ENCODE data around the gene GALNT18.

The GALNT18 gene

DNA sequence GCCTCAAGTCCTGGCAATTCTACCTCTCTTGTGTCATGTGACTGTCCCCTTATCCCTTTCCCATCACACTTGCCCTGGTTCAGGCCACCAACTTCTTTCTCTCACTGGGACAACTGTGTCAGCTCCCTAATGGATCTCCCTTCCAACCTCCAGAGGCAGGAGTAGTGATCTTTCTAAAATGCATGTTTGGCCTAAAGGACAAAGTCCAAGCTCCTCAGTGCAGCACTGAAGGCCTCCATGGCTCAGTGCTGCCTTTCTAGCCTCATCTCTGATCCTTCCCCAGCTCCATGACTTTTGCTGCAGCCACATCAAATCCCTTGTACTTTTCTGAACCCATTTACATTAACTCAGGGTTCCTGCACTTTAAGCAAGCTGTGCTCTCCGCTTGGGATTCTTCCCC lies 349.6 kb downstream of the GALNT18 start (continued):
- TF ChIP-seq ZNF274 (IDR thresholded peaks at IDR 0.05; ENCODE audit: low read length) (no peak), ZNF274 (tag by site-specific recombination; IDR thresholded peaks at IDR 0.05; ENCODE audit: borderline replicate concordance) (no peak)
- TF ChIP-seq, protein P1, sequence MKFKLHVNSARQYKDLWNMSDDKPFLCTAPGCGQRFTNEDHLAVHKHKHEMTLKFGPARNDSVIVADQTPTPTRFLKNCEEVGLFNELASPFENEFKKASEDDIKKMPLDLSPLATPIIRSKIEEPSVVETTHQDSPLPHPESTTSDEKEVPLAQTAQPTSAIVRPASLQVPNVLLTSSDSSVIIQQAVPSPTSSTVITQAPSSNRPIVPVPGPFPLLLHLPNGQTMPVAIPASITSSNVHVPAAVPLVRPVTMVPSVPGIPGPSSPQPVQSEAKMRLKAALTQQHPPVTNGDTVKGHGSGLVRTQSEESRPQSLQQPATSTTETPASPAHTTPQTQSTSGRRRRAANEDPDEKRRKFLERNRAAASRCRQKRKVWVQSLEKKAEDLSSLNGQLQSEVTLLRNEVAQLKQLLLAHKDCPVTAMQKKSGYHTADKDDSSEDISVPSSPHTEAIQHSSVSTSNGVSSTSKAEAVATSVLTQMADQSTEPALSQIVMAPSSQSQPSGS (tag by site-specific recombination; IDR thresholded peaks at IDR 0.05; ENCODE audit: low read depth) = no peak

DNA sequence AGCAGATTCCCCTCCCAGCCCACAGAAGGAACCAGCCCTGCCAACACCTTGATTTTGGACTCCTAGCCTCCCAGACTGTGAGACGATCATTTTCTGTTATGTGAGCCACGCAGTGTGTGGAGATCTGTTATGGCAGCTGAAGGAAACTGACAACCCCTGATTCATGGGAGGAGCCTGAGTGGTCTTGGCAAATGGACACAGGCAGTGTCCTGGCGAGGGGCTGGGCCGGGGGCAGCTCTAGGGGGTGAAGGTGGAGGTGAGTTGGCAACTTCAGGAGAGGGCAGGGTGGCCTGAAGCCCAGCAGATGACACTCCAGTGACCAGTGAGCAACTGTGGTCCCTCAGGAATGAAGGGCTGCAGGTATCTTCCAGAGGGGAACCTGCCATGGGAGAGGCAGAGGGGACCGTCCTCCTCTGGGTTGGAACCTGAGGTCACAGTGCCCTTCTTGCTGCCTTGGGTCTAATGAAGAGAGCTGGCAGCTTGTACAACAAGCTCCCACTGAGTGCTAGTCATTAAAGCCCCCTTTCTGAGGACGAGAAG lies 351.5 kb downstream of the GALNT18 start:
- CTCF ChIA-PET = interaction anchor here (0.9 to 1.1 kb wide), 2 partner anchors 13 to 242 kb away, joined by 3 read pairs; no protein-coding TSS in a partner anchor
- POLR2A ChIA-PET = no interaction called here
- H3K36me3 ChIP-seq (ENCODE audit: control insufficient read depth in 2 of 2, insufficient read depth in 1 of 2, low read length in 2 of 2) = no peaks in the 10 kb centered on the region
- TF ChIP-seq, protein P2, sequence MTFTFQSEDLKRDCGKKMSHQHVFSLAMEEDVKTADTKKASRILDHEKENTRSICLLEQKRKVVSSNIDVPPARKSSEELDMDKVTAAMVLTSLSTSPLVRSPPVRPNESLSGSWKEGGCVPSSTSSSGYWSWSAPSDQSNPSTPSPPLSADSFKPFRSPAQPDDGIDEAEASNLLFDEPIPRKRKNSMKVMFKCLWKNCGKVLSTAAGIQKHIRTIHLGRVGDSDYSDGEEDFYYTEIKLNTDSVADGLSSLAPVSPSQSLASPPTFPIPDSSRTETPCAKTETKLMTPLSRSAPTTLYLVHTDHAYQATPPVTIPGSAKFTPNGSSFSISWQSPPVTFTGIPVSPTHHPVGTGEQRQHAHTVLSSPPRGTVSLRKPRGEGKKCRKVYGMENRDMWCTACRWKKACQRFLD (tag by site-specific recombination; IDR thresholded peaks at IDR 0.05) = no peak
- TF ChIP-seq ZNF558 (tag by site-specific recombination; IDR thresholded peaks at IDR 0.05) = no peak
- TF ChIP-seq, protein P3, sequence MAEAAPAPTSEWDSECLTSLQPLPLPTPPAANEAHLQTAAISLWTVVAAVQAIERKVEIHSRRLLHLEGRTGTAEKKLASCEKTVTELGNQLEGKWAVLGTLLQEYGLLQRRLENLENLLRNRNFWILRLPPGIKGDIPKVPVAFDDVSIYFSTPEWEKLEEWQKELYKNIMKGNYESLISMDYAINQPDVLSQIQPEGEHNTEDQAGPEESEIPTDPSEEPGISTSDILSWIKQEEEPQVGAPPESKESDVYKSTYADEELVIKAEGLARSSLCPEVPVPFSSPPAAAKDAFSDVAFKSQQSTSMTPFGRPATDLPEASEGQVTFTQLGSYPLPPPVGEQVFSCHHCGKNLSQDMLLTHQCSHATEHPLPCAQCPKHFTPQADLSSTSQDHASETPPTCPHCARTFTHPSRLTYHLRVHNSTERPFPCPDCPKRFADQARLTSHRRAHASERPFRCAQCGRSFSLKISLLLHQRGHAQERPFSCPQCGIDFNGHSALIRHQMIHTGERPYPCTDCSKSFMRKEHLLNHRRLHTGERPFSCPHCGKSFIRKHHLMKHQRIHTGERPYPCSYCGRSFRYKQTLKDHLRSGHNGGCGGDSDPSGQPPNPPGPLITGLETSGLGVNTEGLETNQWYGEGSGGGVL (tag by site-specific recombination; IDR thresholded peaks at IDR 0.05) = no peak
- TF ChIP-seq, protein P4, sequence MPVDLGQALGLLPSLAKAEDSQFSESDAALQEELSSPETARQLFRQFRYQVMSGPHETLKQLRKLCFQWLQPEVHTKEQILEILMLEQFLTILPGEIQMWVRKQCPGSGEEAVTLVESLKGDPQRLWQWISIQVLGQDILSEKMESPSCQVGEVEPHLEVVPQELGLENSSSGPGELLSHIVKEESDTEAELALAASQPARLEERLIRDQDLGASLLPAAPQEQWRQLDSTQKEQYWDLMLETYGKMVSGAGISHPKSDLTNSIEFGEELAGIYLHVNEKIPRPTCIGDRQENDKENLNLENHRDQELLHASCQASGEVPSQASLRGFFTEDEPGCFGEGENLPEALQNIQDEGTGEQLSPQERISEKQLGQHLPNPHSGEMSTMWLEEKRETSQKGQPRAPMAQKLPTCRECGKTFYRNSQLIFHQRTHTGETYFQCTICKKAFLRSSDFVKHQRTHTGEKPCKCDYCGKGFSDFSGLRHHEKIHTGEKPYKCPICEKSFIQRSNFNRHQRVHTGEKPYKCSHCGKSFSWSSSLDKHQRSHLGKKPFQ (tag by site-specific recombination; IDR thresholded peaks at IDR 0.05) = no peak
- no peak for TF ChIP-seq HOXD13 (CRISPR knock-in tag; IDR thresholded peaks at IDR 0.05; ENCODE audit: borderline replicate concordance)
- TF ChIP-seq ZNF16 (tag by site-specific recombination; IDR thresholded peaks at IDR 0.05; ENCODE audit: low read depth) = no peak
- TF ChIP-seq ZNF664 (tag by site-specific recombination; IDR thresholded peaks at IDR 0.05) = no peak
- no peak for TF ChIP-seq HOXA7 (CRISPR knock-in tag; IDR thresholded peaks at IDR 0.05; ENCODE audit: borderline replicate concordance)
- no peak for TF ChIP-seq KLF1 (tag by site-specific recombination; IDR thresholded peaks at IDR 0.05)
- TF ChIP-seq ZNF239 (tag by site-specific recombination; IDR thresholded peaks at IDR 0.05) = no peak
- TF ChIP-seq, protein P5, sequence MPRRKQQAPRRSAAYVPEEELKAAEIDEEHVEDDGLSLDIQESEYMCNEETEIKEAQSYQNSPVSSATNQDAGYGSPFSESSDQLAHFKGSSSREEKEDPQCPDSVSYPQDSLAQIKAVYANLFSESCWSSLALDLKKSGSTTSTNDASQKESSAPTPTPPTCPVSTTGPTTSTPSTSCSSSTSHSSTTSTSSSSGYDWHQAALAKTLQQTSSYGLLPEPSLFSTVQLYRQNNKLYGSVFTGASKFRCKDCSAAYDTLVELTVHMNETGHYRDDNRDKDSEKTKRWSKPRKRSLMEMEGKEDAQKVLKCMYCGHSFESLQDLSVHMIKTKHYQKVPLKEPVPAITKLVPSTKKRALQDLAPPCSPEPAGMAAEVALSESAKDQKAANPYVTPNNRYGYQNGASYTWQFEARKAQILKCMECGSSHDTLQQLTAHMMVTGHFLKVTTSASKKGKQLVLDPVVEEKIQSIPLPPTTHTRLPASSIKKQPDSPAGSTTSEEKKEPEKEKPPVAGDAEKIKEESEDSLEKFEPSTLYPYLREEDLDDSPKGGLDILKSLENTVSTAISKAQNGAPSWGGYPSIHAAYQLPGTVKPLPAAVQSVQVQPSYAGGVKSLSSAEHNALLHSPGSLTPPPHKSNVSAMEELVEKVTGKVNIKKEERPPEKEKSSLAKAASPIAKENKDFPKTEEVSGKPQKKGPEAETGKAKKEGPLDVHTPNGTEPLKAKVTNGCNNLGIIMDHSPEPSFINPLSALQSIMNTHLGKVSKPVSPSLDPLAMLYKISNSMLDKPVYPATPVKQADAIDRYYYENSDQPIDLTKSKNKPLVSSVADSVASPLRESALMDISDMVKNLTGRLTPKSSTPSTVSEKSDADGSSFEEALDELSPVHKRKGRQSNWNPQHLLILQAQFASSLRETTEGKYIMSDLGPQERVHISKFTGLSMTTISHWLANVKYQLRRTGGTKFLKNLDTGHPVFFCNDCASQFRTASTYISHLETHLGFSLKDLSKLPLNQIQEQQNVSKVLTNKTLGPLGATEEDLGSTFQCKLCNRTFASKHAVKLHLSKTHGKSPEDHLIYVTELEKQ (tag by site-specific recombination; IDR thresholded peaks at IDR 0.05; ENCODE audit: borderline replicate concordance) = no peak
- no peak for TF ChIP-seq SCRT1 (tag by site-specific recombination; IDR thresholded peaks at IDR 0.05; ENCODE audit: borderline replicate concordance)
- TF ChIP-seq MZF1 (tag by site-specific recombination; IDR thresholded peaks at IDR 0.05; ENCODE audit: borderline replicate concordance) = no peak
- TF ChIP-seq, protein P6, sequence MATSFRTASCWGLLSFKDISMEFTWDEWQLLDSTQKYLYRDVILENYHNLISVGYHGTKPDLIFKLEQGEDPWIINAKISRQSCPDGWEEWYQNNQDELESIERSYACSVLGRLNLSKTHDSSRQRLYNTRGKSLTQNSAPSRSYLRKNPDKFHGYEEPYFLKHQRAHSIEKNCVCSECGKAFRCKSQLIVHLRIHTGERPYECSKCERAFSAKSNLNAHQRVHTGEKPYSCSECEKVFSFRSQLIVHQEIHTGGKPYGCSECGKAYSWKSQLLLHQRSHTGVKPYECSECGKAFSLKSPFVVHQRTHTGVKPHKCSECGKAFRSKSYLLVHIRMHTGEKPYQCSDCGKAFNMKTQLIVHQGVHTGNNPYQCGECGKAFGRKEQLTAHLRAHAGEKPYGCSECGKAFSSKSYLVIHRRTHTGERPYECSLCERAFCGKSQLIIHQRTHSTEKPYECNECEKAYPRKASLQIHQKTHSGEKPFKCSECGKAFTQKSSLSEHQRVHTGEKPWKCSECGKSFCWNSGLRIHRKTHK (tag by site-specific recombination; IDR thresholded peaks at IDR 0.05) = no peak
- no peak for TF ChIP-seq SP7 (tag by site-specific recombination; IDR thresholded peaks at IDR 0.05)
- no peak for TF ChIP-seq GLIS1 (tag by site-specific recombination; IDR thresholded peaks at IDR 0.05)
- no peak for TF ChIP-seq ZIC2 (tag by site-specific recombination; IDR thresholded peaks at IDR 0.05)
- TF ChIP-seq, protein P7, sequence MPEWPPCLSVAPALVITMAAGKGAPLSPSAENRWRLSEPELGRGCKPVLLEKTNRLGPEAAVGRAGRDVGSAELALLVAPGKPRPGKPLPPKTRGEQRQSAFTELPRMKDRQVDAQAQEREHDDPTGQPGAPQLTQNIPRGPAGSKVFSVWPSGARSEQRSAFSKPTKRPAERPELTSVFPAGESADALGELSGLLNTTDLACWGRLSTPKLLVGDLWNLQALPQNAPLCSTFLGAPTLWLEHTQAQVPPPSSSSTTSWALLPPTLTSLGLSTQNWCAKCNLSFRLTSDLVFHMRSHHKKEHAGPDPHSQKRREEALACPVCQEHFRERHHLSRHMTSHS (tag by site-specific recombination; IDR thresholded peaks at IDR 0.05) = no peak
- TF ChIP-seq ZNF211 (tag by site-specific recombination; IDR thresholded peaks at IDR 0.05; ENCODE audit: low read depth) = no peak
- TF ChIP-seq, protein P8, sequence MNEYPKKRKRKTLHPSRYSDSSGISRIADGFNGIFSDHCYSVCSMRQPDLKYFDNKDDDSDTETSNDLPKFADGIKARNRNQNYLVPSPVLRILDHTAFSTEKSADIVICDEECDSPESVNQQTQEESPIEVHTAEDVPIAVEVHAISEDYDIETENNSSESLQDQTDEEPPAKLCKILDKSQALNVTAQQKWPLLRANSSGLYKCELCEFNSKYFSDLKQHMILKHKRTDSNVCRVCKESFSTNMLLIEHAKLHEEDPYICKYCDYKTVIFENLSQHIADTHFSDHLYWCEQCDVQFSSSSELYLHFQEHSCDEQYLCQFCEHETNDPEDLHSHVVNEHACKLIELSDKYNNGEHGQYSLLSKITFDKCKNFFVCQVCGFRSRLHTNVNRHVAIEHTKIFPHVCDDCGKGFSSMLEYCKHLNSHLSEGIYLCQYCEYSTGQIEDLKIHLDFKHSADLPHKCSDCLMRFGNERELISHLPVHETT (tag by site-specific recombination; IDR thresholded peaks at IDR 0.05) = no peak
- H3K9me3 ChIP-seq (ENCODE audit: control insufficient read depth, insufficient read depth, low read depth, low read length) = no peaks in the 10 kb centered on the region
- H3K4me3 ChIP-seq (ENCODE audit: low read depth, low read length) = no peak overlapping the region
- H3K4me1 ChIP-seq (ENCODE audit: control insufficient read depth, insufficient read depth, low read length) = no peaks in the 10 kb centered on the region
- no peak overlapping the region for H3K27ac ChIP-seq (ENCODE audit: extremely low read depth, low read depth, low read length)
